Gastrocnemius medialis (tissue), 4 donors: ENCODE measurements around the gene HDAC6.

ENCODE experiments used
- POLR2A ChIP-seq, 2 donors: fragments of 450-650 bp; IDR thresholded peaks; one replicate each; pipeline ENCODE4 v1.6.1; 2017; ENCODE audit warnings: antibody characterized with exemption in 2 of 2, mild to moderate bottlenecking in 2 of 2, moderate library complexity in 2 of 2
- TF ChIP-seq, protein P1 (sequence below), 5 experiments: fragments of 450-650 bp in 3 of 5; fragments of 200-600 bp in 2 of 5; sonication (generic) in 2 of 5; IDR thresholded peaks in 4 of 5; conservative IDR thresholded peaks in 1 of 5; 1 replicate in 4 of 5; 2 replicates in 1 of 5; pipeline ENCODE4 v1.5.1; 2016 to 2019; ENCODE audit warnings: antibody characterized with exemption in 5 of 5, mild to moderate bottlenecking in 3 of 5, moderate library complexity in 3 of 5

- TF ChIP-seq, protein P1, sequence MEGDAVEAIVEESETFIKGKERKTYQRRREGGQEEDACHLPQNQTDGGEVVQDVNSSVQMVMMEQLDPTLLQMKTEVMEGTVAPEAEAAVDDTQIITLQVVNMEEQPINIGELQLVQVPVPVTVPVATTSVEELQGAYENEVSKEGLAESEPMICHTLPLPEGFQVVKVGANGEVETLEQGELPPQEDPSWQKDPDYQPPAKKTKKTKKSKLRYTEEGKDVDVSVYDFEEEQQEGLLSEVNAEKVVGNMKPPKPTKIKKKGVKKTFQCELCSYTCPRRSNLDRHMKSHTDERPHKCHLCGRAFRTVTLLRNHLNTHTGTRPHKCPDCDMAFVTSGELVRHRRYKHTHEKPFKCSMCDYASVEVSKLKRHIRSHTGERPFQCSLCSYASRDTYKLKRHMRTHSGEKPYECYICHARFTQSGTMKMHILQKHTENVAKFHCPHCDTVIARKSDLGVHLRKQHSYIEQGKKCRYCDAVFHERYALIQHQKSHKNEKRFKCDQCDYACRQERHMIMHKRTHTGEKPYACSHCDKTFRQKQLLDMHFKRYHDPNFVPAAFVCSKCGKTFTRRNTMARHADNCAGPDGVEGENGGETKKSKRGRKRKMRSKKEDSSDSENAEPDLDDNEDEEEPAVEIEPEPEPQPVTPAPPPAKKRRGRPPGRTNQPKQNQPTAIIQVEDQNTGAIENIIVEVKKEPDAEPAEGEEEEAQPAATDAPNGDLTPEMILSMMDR (IDR thresholded peaks at IDR 0.05 in 4 of 5, conservative IDR thresholded peaks at IDR 0.05 in 1 of 5): no peak
- TF ChIP-seq POLR2A (IDR thresholded peaks at IDR 0.05): no peak
These were observed 14.3 kb downstream of the HDAC6 start for GRCh38 chrX:48816014-48816810.
